WTC11 (cell line): Measurements from ENCODE around the gene COG8. TPM values are rescaled to one million over a fixed set of nuclear protein-coding genes. Genes with fewer than 3 reads are reported as not detected.

ENCODE experiments used
- ATAC-seq: fragments of 200-7000 bp; cut with Tn5 transposase; 2 replicates; pipeline ENCODE4 v1.10.0; 2021; ENCODE audit warnings: mild to moderate bottlenecking, moderate library complexity
- CTCF ChIA-PET: fragments of 300-600 bp; sonication (Branson Sonifier 250); formaldehyde crosslinking; loops from one replicate; lab custom pipeline; 2021; ENCODE audit warnings: antibody characterized with exemption; lab: Charles Lee
- POLR2A ChIA-PET: fragments of 350-600 bp; sonication (Branson Sonifier 250); formaldehyde crosslinking; loops from one replicate; lab custom pipeline; 2021; ENCODE audit warnings: antibody characterized with exemption; lab: Charles Lee
- DNase-seq: peaks from one replicate; pipeline ENCODE4 v3.0.0; 2021; ENCODE audit warnings: low spot score
- H3K27ac Mint-ChIP-seq: 2 replicates; pipeline ENCODE4 v1.8.0; 2021; ENCODE audit warnings: mixed read lengths
- H3K27me3 Mint-ChIP-seq: 2 replicates; pipeline ENCODE4 v1.8.0; 2021; ENCODE audit warnings: low read depth, mild to moderate bottlenecking, moderate library complexity, mixed read lengths
- H3K36me3 Mint-ChIP-seq: 2 replicates; pipeline ENCODE4 v1.8.0; 2021; ENCODE audit warnings: mixed read lengths
- H3K4me1 Mint-ChIP-seq: 2 replicates; pipeline ENCODE4 v1.8.0; 2022; ENCODE audit warnings: mixed read lengths
- H3K4me3 Mint-ChIP-seq: 2 replicates; pipeline ENCODE4 v1.8.0; 2021; ENCODE audit warnings: mild to moderate bottlenecking, moderate library complexity, mixed read lengths
- H3K9me3 Mint-ChIP-seq: 2 replicates; pipeline ENCODE4 v1.8.0; 2021; ENCODE audit warnings: mixed read lengths
- CBFB ChIP-seq: sonication (generic); formaldehyde crosslinking; IDR thresholded peaks from 2 replicates; pipeline ENCODE4 v1.8.1; 2022; ENCODE audit warnings: mild to moderate bottlenecking, low read depth, missing genetic modification reagents
- CTCF ChIP-seq: fragments of 200-600 bp; IDR thresholded peaks from 2 replicates; pipeline ENCODE4 v1.8.0; 2022; ENCODE audit warnings: antibody characterized with exemption
- EMX1 ChIP-seq: fragments of 250-450 bp; sonication (Bioruptor Pico); IDR thresholded peaks from 2 replicates; pipeline ENCODE4 v1.8.0; 2021; ENCODE audit warnings: mild to moderate bottlenecking
- ESRRA ChIP-seq: sonication (generic); formaldehyde crosslinking; IDR thresholded peaks from 2 replicates; pipeline ENCODE4 v1.8.1; 2022; ENCODE audit warnings: mild to moderate bottlenecking, missing genetic modification reagents, borderline replicate concordance
- FOXP1 ChIP-seq: sonication (generic); formaldehyde crosslinking; IDR thresholded peaks from 2 replicates; pipeline ENCODE4 v1.8.0; 2022; ENCODE audit warnings: missing genetic modification reagents, mild to moderate bottlenecking, moderate library complexity, borderline replicate concordance
- GABPB1 ChIP-seq: sonication (generic); formaldehyde crosslinking; IDR thresholded peaks from 2 replicates; pipeline ENCODE4 v1.8.1; 2023; ENCODE audit warnings: mild to moderate bottlenecking, missing genetic modification reagents
- GRHL2 ChIP-seq: fragments of 250-450 bp; sonication (Bioruptor Pico); IDR thresholded peaks from 2 replicates; pipeline ENCODE4 v1.8.0; 2022; ENCODE audit warnings: mild to moderate bottlenecking, moderate library complexity; ENCODE audit not compliant: insufficient replicate concordance, severe bottlenecking
- HMGA2 ChIP-seq: fragments of 250-450 bp; sonication (Bioruptor Pico); IDR thresholded peaks from 2 replicates; pipeline ENCODE4 v1.4.0; 2021; ENCODE audit warnings: mild to moderate bottlenecking, moderate library complexity
- MYBL2 ChIP-seq: sonication (generic); formaldehyde crosslinking; IDR thresholded peaks from 2 replicates; pipeline ENCODE4 v1.8.1; 2023; ENCODE audit warnings: mild to moderate bottlenecking, moderate library complexity, missing genetic modification reagents
- RORB ChIP-seq: fragments of 250-450 bp; sonication (Bioruptor Pico); IDR thresholded peaks from 2 replicates; pipeline ENCODE4 v1.9.0; 2021; ENCODE audit warnings: mild to moderate bottlenecking
- SMAD3 ChIP-seq: sonication (generic); formaldehyde crosslinking; IDR thresholded peaks from 2 replicates; pipeline ENCODE4 v1.8.0; 2022; ENCODE audit warnings: missing genetic modification reagents, mild to moderate bottlenecking, borderline replicate concordance
- SOX15 ChIP-seq: fragments of 250-450 bp; sonication (Bioruptor Pico); IDR thresholded peaks from 2 replicates; pipeline ENCODE4 v1.9.0; 2021; ENCODE audit warnings: mild to moderate bottlenecking
- USF2 ChIP-seq: sonication (generic); formaldehyde crosslinking; IDR thresholded peaks from 2 replicates; pipeline ENCODE4 v1.8.1; 2023; ENCODE audit warnings: mild to moderate bottlenecking, missing genetic modification reagents, moderate library complexity
- ZNF121 ChIP-seq: sonication (generic); formaldehyde crosslinking; IDR thresholded peaks from 2 replicates; pipeline ENCODE4 v1.8.0; 2023; ENCODE audit warnings: missing genetic modification reagents
- ZNF138 ChIP-seq: sonication (generic); formaldehyde crosslinking; conservative IDR thresholded peaks from 2 replicates; pipeline ENCODE4 v1.8.1; 2022; ENCODE audit warnings: mild to moderate bottlenecking, moderate library complexity, missing genetic modification reagents
- ZNF425 ChIP-seq: fragments of 250-450 bp; sonication (Bioruptor Pico); conservative IDR thresholded peaks from 2 replicates; pipeline ENCODE4 v1.9.0; 2021; ENCODE audit warnings: mild to moderate bottlenecking
- total RNA-seq: library from RNA; stranded (reverse); gene quantifications from 3 replicates; pipeline ENCODE4 v1.2.3, GENCODE V29; 2021
- TF ChIP-seq, protein P1 (sequence below): sonication (generic); formaldehyde crosslinking; IDR thresholded peaks from 2 replicates; pipeline ENCODE4 v1.8.1; 2022; ENCODE audit warnings: missing genetic modification reagents, borderline replicate concordance
- TF ChIP-seq, protein P2 (sequence below): sonication (generic); formaldehyde crosslinking; IDR thresholded peaks from 2 replicates; pipeline ENCODE4 v1.8.1; 2023; ENCODE audit warnings: mild to moderate bottlenecking, moderate library complexity, missing genetic modification reagents
- TF ChIP-seq, protein P3 (sequence below): fragments of 250-450 bp; sonication (Bioruptor Pico); IDR thresholded peaks from 2 replicates; pipeline ENCODE4 v1.8.0; 2021; ENCODE audit warnings: mild to moderate bottlenecking
- TF ChIP-seq, protein P4 (sequence below): sonication (generic); formaldehyde crosslinking; IDR thresholded peaks from 2 replicates; pipeline ENCODE4 v1.8.1; 2022; ENCODE audit warnings: mild to moderate bottlenecking, moderate library complexity, missing genetic modification reagents
- TF ChIP-seq, protein P5 (sequence below): fragments of 250-450 bp; sonication (Bioruptor Pico); IDR thresholded peaks from 2 replicates; pipeline ENCODE4 v1.9.0; 2021; ENCODE audit warnings: mild to moderate bottlenecking

Gene COG8
- total RNA-seq, 1 experiment from 2014 or later, result 56.5 TPM

DNA sequence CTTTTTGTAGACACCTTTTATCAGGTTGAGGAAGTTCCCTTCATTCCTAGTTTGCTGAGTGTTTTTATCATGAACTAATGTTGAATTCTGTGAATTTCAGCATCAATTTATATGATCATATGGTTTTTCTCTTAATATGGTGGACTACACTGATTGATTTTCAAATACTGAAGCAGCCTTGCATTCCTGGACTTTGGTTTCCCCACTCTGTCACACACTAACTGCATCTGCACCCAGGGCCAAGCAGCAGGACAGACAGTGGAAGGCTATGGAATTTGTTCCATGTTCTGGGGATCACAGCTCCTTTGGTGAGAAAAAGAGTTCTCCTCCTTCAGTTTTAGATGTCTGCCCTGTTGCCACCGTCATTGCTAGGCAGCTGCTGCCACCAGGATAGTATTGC is 38.7 kb upstream of the COG8 start:
- H3K36me3 Mint-ChIP-seq, result peaks cover 51% of the 10 kb centered on the region
- no peaks in the 10 kb centered on the region for H3K4me1 Mint-ChIP-seq

DNA sequence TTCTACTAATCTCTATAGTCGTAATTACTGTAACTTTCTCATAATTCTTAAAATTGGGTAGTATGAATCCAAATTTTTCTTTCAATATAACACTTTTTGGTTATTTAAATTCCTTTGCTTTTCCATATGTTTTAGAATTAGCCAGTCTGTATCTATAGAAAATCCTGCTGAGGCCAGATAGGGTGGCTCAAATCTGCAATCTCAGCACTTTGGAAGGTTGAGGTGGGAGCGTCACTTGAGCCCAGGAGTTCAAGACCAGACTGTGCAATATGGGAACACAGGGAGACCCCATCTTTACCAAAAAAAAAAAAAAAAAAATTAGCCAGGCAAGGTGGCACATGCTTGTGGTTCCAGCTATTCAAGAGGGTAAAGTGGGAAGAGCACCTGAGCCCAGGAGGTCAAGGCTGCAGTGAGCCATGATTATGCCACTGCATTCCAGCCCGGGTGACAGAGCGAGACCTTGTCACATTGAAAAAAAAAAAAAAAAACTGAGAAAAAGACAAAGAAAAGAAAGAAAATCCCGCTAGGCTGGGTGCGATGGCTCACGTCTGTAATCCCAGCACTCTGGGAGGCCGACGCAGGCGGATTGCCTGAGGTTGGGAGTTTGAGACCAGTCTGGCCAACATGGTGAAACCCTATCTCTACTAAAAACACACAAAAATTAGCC is 37.2 kb upstream of the COG8 start:
- ChIA-PET POLR2A (no interaction called here), CTCF (no interaction called here)
- Mint-ChIP-seq H3K36me3 (peaks cover 51% of the 10 kb centered on the region), H3K27ac (no peak overlapping the region), H3K4me3 (no peak overlapping the region), H3K27me3 (no peaks in the 10 kb centered on the region), H3K4me1 (no peaks in the 10 kb centered on the region), H3K9me3 (no peaks in the 10 kb centered on the region)
- TF ChIP-seq ZNF425 (CRISPR knock-in tag), result no peak
- no peak for TF ChIP-seq ZNF121 (CRISPR knock-in tag)
- TF ChIP-seq, protein P1, sequence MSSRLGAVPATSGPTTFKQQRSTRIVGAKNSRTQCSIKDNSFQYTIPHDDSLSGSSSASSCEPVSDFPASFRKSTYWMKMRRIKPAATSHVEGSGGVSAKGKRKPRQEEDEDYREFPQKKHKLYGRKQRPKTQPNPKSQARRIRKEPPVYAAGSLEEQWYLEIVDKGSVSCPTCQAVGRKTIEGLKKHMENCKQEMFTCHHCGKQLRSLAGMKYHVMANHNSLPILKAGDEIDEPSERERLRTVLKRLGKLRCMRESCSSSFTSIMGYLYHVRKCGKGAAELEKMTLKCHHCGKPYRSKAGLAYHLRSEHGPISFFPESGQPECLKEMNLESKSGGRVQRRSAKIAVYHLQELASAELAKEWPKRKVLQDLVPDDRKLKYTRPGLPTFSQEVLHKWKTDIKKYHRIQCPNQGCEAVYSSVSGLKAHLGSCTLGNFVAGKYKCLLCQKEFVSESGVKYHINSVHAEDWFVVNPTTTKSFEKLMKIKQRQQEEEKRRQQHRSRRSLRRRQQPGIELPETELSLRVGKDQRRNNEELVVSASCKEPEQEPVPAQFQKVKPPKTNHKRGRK, result no peak
- no peak for TF ChIP-seq FOXP1 (CRISPR knock-in tag)
- TF ChIP-seq, protein P2, sequence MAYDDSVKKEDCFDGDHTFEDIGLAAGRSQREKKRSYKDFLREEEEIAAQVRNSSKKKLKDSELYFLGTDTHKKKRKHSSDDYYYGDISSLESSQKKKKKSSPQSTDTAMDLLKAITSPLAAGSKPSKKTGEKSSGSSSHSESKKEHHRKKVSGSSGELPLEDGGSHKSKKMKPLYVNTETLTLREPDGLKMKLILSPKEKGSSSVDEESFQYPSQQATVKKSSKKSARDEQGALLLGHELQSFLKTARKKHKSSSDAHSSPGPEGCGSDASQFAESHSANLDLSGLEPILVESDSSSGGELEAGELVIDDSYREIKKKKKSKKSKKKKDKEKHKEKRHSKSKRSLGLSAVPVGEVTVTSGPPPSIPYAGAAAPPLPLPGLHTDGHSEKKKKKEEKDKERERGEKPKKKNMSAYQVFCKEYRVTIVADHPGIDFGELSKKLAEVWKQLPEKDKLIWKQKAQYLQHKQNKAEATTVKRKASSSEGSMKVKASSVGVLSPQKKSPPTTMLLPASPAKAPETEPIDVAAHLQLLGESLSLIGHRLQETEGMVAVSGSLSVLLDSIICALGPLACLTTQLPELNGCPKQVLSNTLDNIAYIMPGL (CRISPR knock-in tag), result no peak
- TF ChIP-seq, protein P3, sequence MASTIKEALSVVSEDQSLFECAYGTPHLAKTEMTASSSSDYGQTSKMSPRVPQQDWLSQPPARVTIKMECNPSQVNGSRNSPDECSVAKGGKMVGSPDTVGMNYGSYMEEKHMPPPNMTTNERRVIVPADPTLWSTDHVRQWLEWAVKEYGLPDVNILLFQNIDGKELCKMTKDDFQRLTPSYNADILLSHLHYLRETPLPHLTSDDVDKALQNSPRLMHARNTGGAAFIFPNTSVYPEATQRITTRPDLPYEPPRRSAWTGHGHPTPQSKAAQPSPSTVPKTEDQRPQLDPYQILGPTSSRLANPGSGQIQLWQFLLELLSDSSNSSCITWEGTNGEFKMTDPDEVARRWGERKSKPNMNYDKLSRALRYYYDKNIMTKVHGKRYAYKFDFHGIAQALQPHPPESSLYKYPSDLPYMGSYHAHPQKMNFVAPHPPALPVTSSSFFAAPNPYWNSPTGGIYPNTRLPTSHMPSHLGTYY, result no peak
- TF ChIP-seq CTCF, result no peak
- no peak for TF ChIP-seq SMAD3 (CRISPR knock-in tag)
- no peak for TF ChIP-seq HMGA2 (CRISPR knock-in tag)
- no peak for TF ChIP-seq ZNF138 (CRISPR knock-in tag)
- no peak for TF ChIP-seq CBFB (CRISPR knock-in tag)
- TF ChIP-seq USF2 (CRISPR knock-in tag), result no peak
- no peak for TF ChIP-seq GABPB1 (CRISPR knock-in tag)
- TF ChIP-seq SOX15 (CRISPR knock-in tag), result no peak
- no peak for TF ChIP-seq MYBL2 (CRISPR knock-in tag)
- TF ChIP-seq, protein P4, sequence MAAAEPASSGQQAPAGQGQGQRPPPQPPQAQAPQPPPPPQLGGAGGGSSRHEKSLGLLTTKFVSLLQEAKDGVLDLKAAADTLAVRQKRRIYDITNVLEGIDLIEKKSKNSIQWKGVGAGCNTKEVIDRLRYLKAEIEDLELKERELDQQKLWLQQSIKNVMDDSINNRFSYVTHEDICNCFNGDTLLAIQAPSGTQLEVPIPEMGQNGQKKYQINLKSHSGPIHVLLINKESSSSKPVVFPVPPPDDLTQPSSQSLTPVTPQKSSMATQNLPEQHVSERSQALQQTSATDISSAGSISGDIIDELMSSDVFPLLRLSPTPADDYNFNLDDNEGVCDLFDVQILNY (CRISPR knock-in tag), result no peak
- TF ChIP-seq EMX1 (CRISPR knock-in tag), result no peak
- no peak for TF ChIP-seq ESRRA
- no peak for TF ChIP-seq GRHL2 (CRISPR knock-in tag)
- TF ChIP-seq RORB (CRISPR knock-in tag), result no peak
- ATAC-seq (no peak), DNase-seq (no peak)

More for the DNA sequence above, 38.7 kb upstream of the COG8 start:
- CTCF ChIA-PET, result interaction anchor here (1.0 kb wide), 1 partner anchor 18 kb away, joined by 3 read pairs; no protein-coding TSS in a partner anchor
- POLR2A ChIA-PET, result no interaction called here
- no peaks in the 10 kb centered on the region for H3K27me3 Mint-ChIP-seq
- TF ChIP-seq ZNF138 (CRISPR knock-in tag), result no peak
- TF ChIP-seq, protein P5, sequence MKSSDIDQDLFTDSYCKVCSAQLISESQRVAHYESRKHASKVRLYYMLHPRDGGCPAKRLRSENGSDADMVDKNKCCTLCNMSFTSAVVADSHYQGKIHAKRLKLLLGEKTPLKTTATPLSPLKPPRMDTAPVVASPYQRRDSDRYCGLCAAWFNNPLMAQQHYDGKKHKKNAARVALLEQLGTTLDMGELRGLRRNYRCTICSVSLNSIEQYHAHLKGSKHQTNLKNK (CRISPR knock-in tag), result no peak
- ATAC-seq (no peak), DNase-seq (no peak)
- no peak overlapping the region for H3K4me3 Mint-ChIP-seq
- no peaks in the 10 kb centered on the region for H3K9me3 Mint-ChIP-seq
- H3K27ac Mint-ChIP-seq, result no peak overlapping the region
